Measurements from ENCODE around the gene SLC48A1.
"Not testable (repeated sequence)": the region's sequence is repeated elsewhere in the genome, so short reads cannot be mapped to it uniquely, and the experiment has no call there.

- TF ChIP-seq CTCF (conservative IDR thresholded peaks at IDR 0.05 in 1 of 2, IDR thresholded peaks at IDR 0.05 in 1 of 2; ENCODE audit: low read depth in 1 of 2, low read length in 2 of 2); EZH2 (IDR thresholded peaks at IDR 0.05; ENCODE audit: low read length, missing control alignments): not testable (repeated sequence)
Observed at GRCh38 chr12:47809518-47809917, 36.5 kb downstream of the SLC48A1 start.
